Measurements from ENCODE around the gene KAT5. TPM values are rescaled to one million over a fixed set of nuclear protein-coding genes. Genes with fewer than 3 reads are reported as not detected.

Gene KAT5
- total and polyA plus RNA-seq, 10 of the 15 experiments (the other 5 are each of a cell fraction or from before 2014, with no cell fraction given), result 3.4 to 66.1 (median 46.3) TPM

GRCh38 chr11:65662799-65663638 is 49.0 kb upstream of the KAT5 start, which contains the start of gene RELA (continued):
- peak; percentile 62 for TF ChIP-seq ZNF687 (IDR thresholded peaks at IDR 0.05)
- 0 out of 4 replicates have a peak, but pooled peaks of 1 of the 2 experiments have one; percentile 24 for TF ChIP-seq EP300 (IDR thresholded peaks at IDR 0.05; ENCODE audit: borderline replicate concordance in 1 of 2, control insufficient read depth in 1 of 2, low read depth in 2 of 2, low read length in 2 of 2)
- TF ChIP-seq POLR2AphosphoS5 (IDR thresholded peaks at IDR 0.05; ENCODE audit: low read length), result peak; percentile 88
- TF ChIP-seq SKIL (IDR thresholded peaks at IDR 0.05; ENCODE audit: low read depth, poor library complexity, severe bottlenecking), result peak; percentile 13
- TF ChIP-seq NFYB (IDR thresholded peaks at IDR 0.05; ENCODE audit: insufficient read depth, low read depth, low read length), result peak; percentile 27; the same call in 1 of the 2 replicates
- peak; percentile 57 for TF ChIP-seq ELK1 (IDR thresholded peaks at IDR 0.05; ENCODE audit: low read depth, low read length)
- TF ChIP-seq PAX5 (IDR thresholded peaks at IDR 0.05; ENCODE audit: borderline replicate concordance, low read depth, low read length), result 0 out of 2 replicates have a peak, but pooled peaks have one; percentile 43
- TF ChIP-seq, protein P1, sequence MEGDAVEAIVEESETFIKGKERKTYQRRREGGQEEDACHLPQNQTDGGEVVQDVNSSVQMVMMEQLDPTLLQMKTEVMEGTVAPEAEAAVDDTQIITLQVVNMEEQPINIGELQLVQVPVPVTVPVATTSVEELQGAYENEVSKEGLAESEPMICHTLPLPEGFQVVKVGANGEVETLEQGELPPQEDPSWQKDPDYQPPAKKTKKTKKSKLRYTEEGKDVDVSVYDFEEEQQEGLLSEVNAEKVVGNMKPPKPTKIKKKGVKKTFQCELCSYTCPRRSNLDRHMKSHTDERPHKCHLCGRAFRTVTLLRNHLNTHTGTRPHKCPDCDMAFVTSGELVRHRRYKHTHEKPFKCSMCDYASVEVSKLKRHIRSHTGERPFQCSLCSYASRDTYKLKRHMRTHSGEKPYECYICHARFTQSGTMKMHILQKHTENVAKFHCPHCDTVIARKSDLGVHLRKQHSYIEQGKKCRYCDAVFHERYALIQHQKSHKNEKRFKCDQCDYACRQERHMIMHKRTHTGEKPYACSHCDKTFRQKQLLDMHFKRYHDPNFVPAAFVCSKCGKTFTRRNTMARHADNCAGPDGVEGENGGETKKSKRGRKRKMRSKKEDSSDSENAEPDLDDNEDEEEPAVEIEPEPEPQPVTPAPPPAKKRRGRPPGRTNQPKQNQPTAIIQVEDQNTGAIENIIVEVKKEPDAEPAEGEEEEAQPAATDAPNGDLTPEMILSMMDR (IDR thresholded peaks at IDR 0.05 in 2 of 3, conservative IDR thresholded peaks at IDR 0.05 in 1 of 3; ENCODE audit: control insufficient read depth in 2 of 3, extremely low read depth in 1 of 3, insufficient read depth in 1 of 3, low read depth in 3 of 3, low read length in 3 of 3), result no peak
- TF ChIP-seq, protein P2, sequence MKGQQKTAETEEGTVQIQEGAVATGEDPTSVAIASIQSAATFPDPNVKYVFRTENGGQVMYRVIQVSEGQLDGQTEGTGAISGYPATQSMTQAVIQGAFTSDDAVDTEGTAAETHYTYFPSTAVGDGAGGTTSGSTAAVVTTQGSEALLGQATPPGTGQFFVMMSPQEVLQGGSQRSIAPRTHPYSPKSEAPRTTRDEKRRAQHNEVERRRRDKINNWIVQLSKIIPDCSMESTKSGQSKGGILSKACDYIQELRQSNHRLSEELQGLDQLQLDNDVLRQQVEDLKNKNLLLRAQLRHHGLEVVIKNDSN (IDR thresholded peaks at IDR 0.05; ENCODE audit: borderline replicate concordance, extremely low read length, insufficient read depth, low read depth, low read length), result no peak
- no peak for TF ChIP-seq PRDM15 (CRISPR knock-in tag; IDR thresholded peaks at IDR 0.05)
- no peak for TF ChIP-seq MYB (IDR thresholded peaks at IDR 0.05; ENCODE audit: borderline replicate concordance, low read depth, low read length)

All from GM12878 (cell line).